Caco-2 (cell line): ENCODE data around the gene CCDC148. TPM values are rescaled to one million over a fixed set of nuclear protein-coding genes. Genes with fewer than 3 reads are reported as not detected.
A peak's percentile ranks its signal among the peaks of the same experiment; 100 is the strongest.

ENCODE experiments used
- BruUV-seq: library from RNA; stranded (reverse); fragments of 400-500 nt; replicated peaks from 2 replicates; lab custom pipeline; 2021; lab: Mats Ljungman, UMichigan
- CTCF ChIA-PET: fragments of 300-600 bp; sonication (Branson Sonifier 250); formaldehyde crosslinking; loops from one replicate; lab custom pipeline; 2022; ENCODE audit warnings: antibody characterized with exemption; lab: Charles Lee
- POLR2A ChIA-PET: fragments of 300-600 bp; sonication (Branson Sonifier 250); formaldehyde crosslinking; loops from one replicate; lab custom pipeline; 2022; ENCODE audit warnings: antibody characterized with exemption; lab: Charles Lee
- DNase-seq, 2 experiments: peaks; one replicate each; pipeline versions ENCODE4 v3.0.0 to v3.0.0-alpha.2; 2020 to 2022
- H3K27me3 ChIP-seq: replicated peaks from 2 replicates; pipeline ENCODE4 v1.6.0; 2011; ENCODE audit warnings: low read length; ENCODE audit not compliant: control insufficient read depth, insufficient read depth
- H3K36me3 ChIP-seq: 2 replicates; pipeline ENCODE4 v1.5.1; 2011; ENCODE audit warnings: low read length; ENCODE audit not compliant: control insufficient read depth, insufficient read depth
- H3K4me1 ChIP-seq: fragments of 250-450 bp; sonication (Bioruptor Pico); 2 replicates; pipeline ENCODE4 v1.5.1; 2020; ENCODE audit warnings: mild to moderate bottlenecking
- H3K4me3 ChIP-seq: 2 replicates; pipeline ENCODE4 v1.5.1; 2011; ENCODE audit warnings: low read depth, mild to moderate bottlenecking, control low read depth, low read length
- H3K9me3 ChIP-seq: fragments of 250-450 bp; sonication (Bioruptor Pico); 2 replicates; pipeline ENCODE4 v1.5.1; 2020; ENCODE audit warnings: mild to moderate bottlenecking, moderate library complexity
- H3K27ac Mint-ChIP-seq: one replicate; pipeline ENCODE4 v1.8.0; 2022; ENCODE audit warnings: mixed read lengths; ENCODE audit not compliant: unreplicated experiment
- H3K27me3 Mint-ChIP-seq: one replicate; pipeline ENCODE4 v1.8.0; 2022; ENCODE audit warnings: mixed read lengths; ENCODE audit not compliant: insufficient read depth, unreplicated experiment
- H3K36me3 Mint-ChIP-seq: one replicate; pipeline ENCODE4 v1.8.0; 2022; ENCODE audit warnings: mild to moderate bottlenecking, mixed read lengths; ENCODE audit not compliant: insufficient read depth, unreplicated experiment
- H3K4me1 Mint-ChIP-seq: one replicate; pipeline ENCODE4 v1.8.0; 2022; ENCODE audit warnings: low read depth, mixed read lengths; ENCODE audit not compliant: unreplicated experiment
- H3K4me3 Mint-ChIP-seq: one replicate; pipeline ENCODE4 v1.8.0; 2022; ENCODE audit warnings: mild to moderate bottlenecking, moderate library complexity, mixed read lengths; ENCODE audit not compliant: unreplicated experiment
- H3K9me3 Mint-ChIP-seq: one replicate; pipeline ENCODE4 v1.8.0; 2022; ENCODE audit warnings: mixed read lengths; ENCODE audit not compliant: unreplicated experiment
- intact Hi-C: fragments of 100-400 bp; cut with micrococcal nuclease; formaldehyde crosslinking; loops from one replicate; pipeline ENCODE4 v1.10.0; 2022; ENCODE audit not compliant: unreplicated experiment
- total RNA-seq: library from RNA; stranded (reverse); gene quantifications from 2 replicates; pipeline ENCODE4 v1.2.3, GENCODE V29; 2022
- TF ChIP-seq, protein P1 (sequence below), 2 experiments: fragments of 200-600 bp in 1 of 2; IDR thresholded peaks; 1 replicate in 1 of 2; 2 replicates in 1 of 2; pipeline versions ENCODE4 v1.5.1 to v1.8.0; 2011 to 2022; ENCODE audit warnings: antibody characterized with exemption in 1 of 2, control low read depth in 1 of 2, inconsistent platforms in 1 of 2, low read depth in 1 of 2, low read length in 1 of 2, mild to moderate bottlenecking in 1 of 2, moderate library complexity in 1 of 2; ENCODE audit not compliant: insufficient read depth in 1 of 2, severe bottlenecking in 1 of 2, unreplicated experiment in 1 of 2

CCDC148 gene
- total RNA-seq, 1 experiment from 2014 or later, result 6.3 TPM

DNA sequence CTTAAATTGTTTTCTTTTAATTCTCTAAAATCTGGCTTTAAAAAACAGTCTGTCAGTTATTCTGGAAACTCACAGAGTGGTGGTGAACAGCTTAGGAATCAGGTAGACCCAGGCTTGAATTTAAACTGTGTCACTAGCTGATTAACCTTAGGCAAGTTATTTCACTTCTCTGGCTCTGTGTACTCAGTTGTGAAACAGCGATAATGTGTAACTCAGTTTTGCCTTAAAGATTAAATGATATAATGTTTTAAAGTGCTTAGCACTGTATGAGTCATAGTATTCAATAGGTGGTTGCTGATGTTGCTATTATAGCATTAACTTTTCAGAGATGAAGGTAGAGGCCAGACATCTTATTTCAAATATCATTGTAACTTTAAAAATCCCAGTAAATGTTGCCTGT, 40.9 kb upstream of the CCDC148 start:
- H3K36me3 Mint-ChIP-seq, result peaks cover 31% of the 10 kb centered on the region
- H3K4me1 Mint-ChIP-seq, result peaks cover 43% of the 10 kb centered on the region
- H3K27me3 Mint-ChIP-seq, result no peaks in the 10 kb centered on the region
- CTCF ChIA-PET, result interaction anchor here (1.1 kb wide), 1 partner anchor 24 kb away, joined by 3 read pairs; no protein-coding TSS in a partner anchor
- Histone ChIP-seq H3K27me3 (no peaks in the 10 kb centered on the region), H3K4me1 (peaks cover 27% of the 10 kb centered on the region), H3K36me3 (no peaks in the 10 kb centered on the region), H3K9me3 (no peaks in the 10 kb centered on the region), H3K4me3 (no peak overlapping the region)
- intact Hi-C loops, result no loop called here
- no peak for DNase-seq
- H3K4me3 Mint-ChIP-seq, result peak overlapping the region; percentile 11
- TF ChIP-seq, protein P1, sequence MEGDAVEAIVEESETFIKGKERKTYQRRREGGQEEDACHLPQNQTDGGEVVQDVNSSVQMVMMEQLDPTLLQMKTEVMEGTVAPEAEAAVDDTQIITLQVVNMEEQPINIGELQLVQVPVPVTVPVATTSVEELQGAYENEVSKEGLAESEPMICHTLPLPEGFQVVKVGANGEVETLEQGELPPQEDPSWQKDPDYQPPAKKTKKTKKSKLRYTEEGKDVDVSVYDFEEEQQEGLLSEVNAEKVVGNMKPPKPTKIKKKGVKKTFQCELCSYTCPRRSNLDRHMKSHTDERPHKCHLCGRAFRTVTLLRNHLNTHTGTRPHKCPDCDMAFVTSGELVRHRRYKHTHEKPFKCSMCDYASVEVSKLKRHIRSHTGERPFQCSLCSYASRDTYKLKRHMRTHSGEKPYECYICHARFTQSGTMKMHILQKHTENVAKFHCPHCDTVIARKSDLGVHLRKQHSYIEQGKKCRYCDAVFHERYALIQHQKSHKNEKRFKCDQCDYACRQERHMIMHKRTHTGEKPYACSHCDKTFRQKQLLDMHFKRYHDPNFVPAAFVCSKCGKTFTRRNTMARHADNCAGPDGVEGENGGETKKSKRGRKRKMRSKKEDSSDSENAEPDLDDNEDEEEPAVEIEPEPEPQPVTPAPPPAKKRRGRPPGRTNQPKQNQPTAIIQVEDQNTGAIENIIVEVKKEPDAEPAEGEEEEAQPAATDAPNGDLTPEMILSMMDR (IDR thresholded peaks at IDR 0.05; ENCODE audit: insufficient read depth in 1 of 2, low read depth in 1 of 2, low read length in 1 of 2, severe bottlenecking in 1 of 2, unreplicated experiment in 1 of 2), result no peak
- no TSS peak for BruUV-seq
- POLR2A ChIA-PET, result no interaction called here
- no peaks in the 10 kb centered on the region for H3K9me3 Mint-ChIP-seq
- peak overlapping the region; percentile 53 for H3K27ac Mint-ChIP-seq

DNA sequence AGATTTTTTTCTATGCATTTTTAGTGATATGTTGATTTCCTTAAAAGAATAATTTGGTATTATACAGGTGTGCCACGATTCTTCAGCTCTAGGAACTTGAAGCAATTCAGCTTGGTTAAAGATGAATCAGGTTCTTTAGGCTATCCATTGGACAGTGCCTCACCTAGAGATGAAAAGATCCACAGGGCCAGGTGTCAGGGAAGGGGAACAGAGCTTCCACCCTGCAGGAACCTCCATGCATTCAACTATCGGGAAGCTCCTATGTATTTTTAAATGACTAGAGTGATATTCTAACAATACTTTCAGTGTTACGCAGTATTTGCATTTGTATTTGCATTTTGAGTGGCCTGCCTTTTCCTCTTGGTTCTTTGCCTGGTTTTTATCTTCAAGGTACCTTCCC, 40.4 kb upstream of the CCDC148 start:
- Mint-ChIP-seq H3K9me3 (no peaks in the 10 kb centered on the region), H3K27me3 (no peaks in the 10 kb centered on the region), H3K27ac (peak overlapping the region; percentile 74), H3K4me1 (peaks cover 42% of the 10 kb centered on the region), H3K4me3 (no peak overlapping the region), H3K36me3 (peaks cover 31% of the 10 kb centered on the region)
- H3K9me3 ChIP-seq, result no peaks in the 10 kb centered on the region
- no peaks in the 10 kb centered on the region for H3K36me3 ChIP-seq
- intact Hi-C loops, result no loop called here
- no peaks in the 10 kb centered on the region for H3K27me3 ChIP-seq
- TF ChIP-seq, protein P1 (IDR thresholded peaks at IDR 0.05; ENCODE audit: insufficient read depth in 1 of 2, low read depth in 1 of 2, low read length in 1 of 2, severe bottlenecking in 1 of 2, unreplicated experiment in 1 of 2), result no peak
- peaks cover 22% of the 10 kb centered on the region for H3K4me1 ChIP-seq
- ChIA-PET CTCF (interaction anchor here (1.1 kb wide), 1 partner anchor 23 kb away, joined by 3 read pairs; no protein-coding TSS in a partner anchor), POLR2A (no interaction called here)
- BruUV-seq, result no TSS peak
- DNase-seq, result no peak
- no peak overlapping the region for H3K4me3 ChIP-seq

DNA sequence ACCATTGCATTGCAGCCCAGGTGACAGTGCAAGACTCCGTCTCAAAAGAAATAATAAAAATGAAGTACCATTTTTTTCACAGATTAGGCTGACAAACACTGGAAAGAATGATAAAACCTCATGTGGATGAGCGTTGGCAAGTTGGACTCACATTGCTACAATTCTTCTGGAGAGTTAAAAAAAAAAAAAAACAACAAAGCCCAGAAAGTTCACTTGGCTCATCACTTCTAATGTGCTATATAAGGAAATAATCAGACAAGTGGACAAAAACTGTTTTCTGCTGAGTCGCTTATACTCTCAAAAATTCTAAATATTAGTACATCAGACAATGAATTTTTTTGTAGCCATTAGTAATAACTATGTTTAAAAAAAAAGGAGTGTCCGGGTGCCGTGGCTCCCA, 38.6 kb upstream of the CCDC148 start:
- no TSS peak for BruUV-seq
- Mint-ChIP-seq H3K27ac (no peak overlapping the region), H3K36me3 (peaks cover 17% of the 10 kb centered on the region), H3K27me3 (no peaks in the 10 kb centered on the region), H3K9me3 (no peaks in the 10 kb centered on the region), H3K4me3 (no peak overlapping the region), H3K4me1 (peaks cover 33% of the 10 kb centered on the region)
- H3K4me1 ChIP-seq, result peaks cover 16% of the 10 kb centered on the region
- no peaks in the 10 kb centered on the region for H3K27me3 ChIP-seq
- CTCF ChIA-PET, result no interaction called here
- POLR2A ChIA-PET, result no interaction called here
- TF ChIP-seq, protein P1 (IDR thresholded peaks at IDR 0.05; ENCODE audit: insufficient read depth in 1 of 2, low read depth in 1 of 2, low read length in 1 of 2, severe bottlenecking in 1 of 2, unreplicated experiment in 1 of 2), result no peak
- H3K4me3 ChIP-seq, result no peak overlapping the region
- intact Hi-C loops, result no loop called here
- no peak for DNase-seq
- no peaks in the 10 kb centered on the region for H3K9me3 ChIP-seq
- no peaks in the 10 kb centered on the region for H3K36me3 ChIP-seq
